ENCODE measurements around the gene PHLDA1. TPM values are rescaled to one million over a fixed set of nuclear protein-coding genes. Genes with fewer than 3 reads are reported as not detected.

Gene PHLDA1
- total and polyA plus RNA-seq, 2 of the 13 experiments (the other 11 are each of a cell fraction or from before 2014, with no cell fraction given), result 33.8 to 41.0 TPM

- TF ChIP-seq THRA (CRISPR knock-in tag; IDR thresholded peaks at IDR 0.05; ENCODE audit: borderline replicate concordance) (peak; percentile 95), ZNF383 (CRISPR knock-in tag; IDR thresholded peaks at IDR 0.05; ENCODE audit: borderline replicate concordance) (no peak), NFE2L1 (CRISPR knock-in tag; IDR thresholded peaks at IDR 0.05; ENCODE audit: borderline replicate concordance) (no peak), EHMT2 (IDR thresholded peaks at IDR 0.05; ENCODE audit: borderline replicate concordance, low read depth, low read length) (peak; percentile 59; the same call in 1 of the 2 replicates), TOE1 (CRISPR knock-in tag; IDR thresholded peaks at IDR 0.05) (peak; percentile 91; the same call in 1 of the 2 replicates), ZNF335 (CRISPR knock-in tag; IDR thresholded peaks at IDR 0.05) (peak; percentile 72; the same call in 1 of the 2 replicates), POGZ (CRISPR knock-in tag; IDR thresholded peaks at IDR 0.05) (peak; percentile 90), ZEB1 (IDR thresholded peaks at IDR 0.05; ENCODE audit: insufficient replicate concordance, low read depth) (peak; percentile 56), ZNF101 (CRISPR knock-in tag; IDR thresholded peaks at IDR 0.05; ENCODE audit: borderline replicate concordance, low read depth) (0 out of 2 replicates have a peak, but pooled peaks have one; percentile 67), MXD3 (CRISPR knock-in tag; IDR thresholded peaks at IDR 0.05) (no peak), LRRFIP1 (CRISPR knock-in tag; conservative IDR thresholded peaks at IDR 0.05) (no peak), ZBTB3 (CRISPR knock-in tag; IDR thresholded peaks at IDR 0.05; ENCODE audit: borderline replicate concordance, low read depth) (peak; percentile 80), AHDC1 (CRISPR knock-in tag; IDR thresholded peaks at IDR 0.05; ENCODE audit: borderline replicate concordance) (peak; percentile 96), KMT2A (CRISPR knock-in tag; IDR thresholded peaks at IDR 0.05) (no peak), POGK (CRISPR knock-in tag; conservative IDR thresholded peaks at IDR 0.05) (peak; percentile 55; the same call in 1 of the 2 replicates), DMAP1 (CRISPR knock-in tag; IDR thresholded peaks at IDR 0.05) (peak; percentile 35; the same call in 1 of the 2 replicates)
These were observed 41.2 kb downstream of the PHLDA1 start (continued) for GRCh38 chr12:75990189-75990912.
